ENCODE results near the gene CIAO3. TPM values are rescaled to one million over a fixed set of nuclear protein-coding genes. Genes with fewer than 3 reads are reported as not detected.
"Not testable (repeated sequence)": the region's sequence is repeated elsewhere in the genome, so short reads cannot be mapped to it uniquely, and the experiment has no call there.

Gene CIAO3
- polyA plus RNA-seq, 1 donor from 2014 or later = 57.8 TPM

DNA sequence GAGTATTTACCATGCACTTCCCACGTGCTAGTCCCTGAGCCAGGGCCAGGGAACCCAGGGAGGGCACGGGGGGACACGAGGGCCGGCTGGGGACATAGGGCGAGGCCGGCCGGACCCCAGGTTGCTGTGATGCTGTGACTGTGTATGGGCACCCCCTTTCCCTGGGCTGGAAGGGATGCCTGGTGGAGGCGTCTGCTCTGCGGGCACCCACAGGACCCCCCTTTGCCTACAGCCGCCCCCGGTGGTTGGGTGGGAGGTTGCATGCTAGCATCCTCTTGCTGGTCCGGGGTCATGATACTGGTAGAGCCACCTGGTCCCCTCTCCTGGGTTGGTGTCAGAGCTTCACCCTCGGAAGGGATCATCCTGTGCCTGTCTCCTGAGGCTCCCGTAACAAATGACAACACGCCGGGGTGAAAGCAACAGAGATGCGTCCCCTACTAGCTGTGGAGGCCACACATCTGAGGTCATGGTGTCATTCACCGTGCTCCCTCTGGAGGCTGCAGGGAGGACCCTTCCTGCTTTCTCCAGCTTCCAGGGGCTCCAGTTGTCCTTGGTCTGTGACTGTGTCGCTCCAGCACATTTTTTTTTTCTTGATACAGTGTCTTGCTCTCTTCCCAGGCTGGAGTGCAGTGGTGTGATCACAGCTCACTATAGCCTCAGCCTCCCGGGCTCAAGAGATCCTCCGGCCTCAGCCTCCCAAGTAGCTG is 3.1 kb upstream of the CIAO3 start:
- no peak overlapping the region for H3K9ac ChIP-seq (ENCODE audit: low read length)
- no peak for TF ChIP-seq RAD21 (conservative IDR thresholded peaks at IDR 0.05)
- TF ChIP-seq, protein P1, sequence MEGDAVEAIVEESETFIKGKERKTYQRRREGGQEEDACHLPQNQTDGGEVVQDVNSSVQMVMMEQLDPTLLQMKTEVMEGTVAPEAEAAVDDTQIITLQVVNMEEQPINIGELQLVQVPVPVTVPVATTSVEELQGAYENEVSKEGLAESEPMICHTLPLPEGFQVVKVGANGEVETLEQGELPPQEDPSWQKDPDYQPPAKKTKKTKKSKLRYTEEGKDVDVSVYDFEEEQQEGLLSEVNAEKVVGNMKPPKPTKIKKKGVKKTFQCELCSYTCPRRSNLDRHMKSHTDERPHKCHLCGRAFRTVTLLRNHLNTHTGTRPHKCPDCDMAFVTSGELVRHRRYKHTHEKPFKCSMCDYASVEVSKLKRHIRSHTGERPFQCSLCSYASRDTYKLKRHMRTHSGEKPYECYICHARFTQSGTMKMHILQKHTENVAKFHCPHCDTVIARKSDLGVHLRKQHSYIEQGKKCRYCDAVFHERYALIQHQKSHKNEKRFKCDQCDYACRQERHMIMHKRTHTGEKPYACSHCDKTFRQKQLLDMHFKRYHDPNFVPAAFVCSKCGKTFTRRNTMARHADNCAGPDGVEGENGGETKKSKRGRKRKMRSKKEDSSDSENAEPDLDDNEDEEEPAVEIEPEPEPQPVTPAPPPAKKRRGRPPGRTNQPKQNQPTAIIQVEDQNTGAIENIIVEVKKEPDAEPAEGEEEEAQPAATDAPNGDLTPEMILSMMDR (IDR thresholded peaks at IDR 0.05; ENCODE audit: poor library complexity, severe bottlenecking) = peak; percentile 14
- H3K79me2 ChIP-seq (replicated peaks; ENCODE audit: insufficient read depth, low read length) = peaks cover 5% of the 10 kb centered on the region
- no peak overlapping the region for H3K4me3 ChIP-seq (ENCODE audit: low read length)
- H3K27ac ChIP-seq (ENCODE audit: low read length) = no peak overlapping the region
- H3K4me2 ChIP-seq (ENCODE audit: low read length) = no peak overlapping the region
- H4K20me1 ChIP-seq (ENCODE audit: insufficient read depth) = no peaks in the 10 kb centered on the region
- no peaks in the 10 kb centered on the region for H3K27me3 ChIP-seq (ENCODE audit: insufficient read depth, low read depth, low read length)
- no peaks in the 10 kb centered on the region for H3K9me3 ChIP-seq (ENCODE audit: low read length)
- H3F3A ChIP-seq (ENCODE audit: insufficient read depth, low read length, poor library complexity, severe bottlenecking) = no peaks in the 10 kb centered on the region
- H3K36me3 ChIP-seq (ENCODE audit: insufficient read depth, low read length) = no peaks in the 10 kb centered on the region
- no peaks in the 10 kb centered on the region for H3K9me2 ChIP-seq (ENCODE audit: insufficient read depth, low read length)
- no peak overlapping the region for H2AFZ ChIP-seq (ENCODE audit: low read depth, low read length)

DNA sequence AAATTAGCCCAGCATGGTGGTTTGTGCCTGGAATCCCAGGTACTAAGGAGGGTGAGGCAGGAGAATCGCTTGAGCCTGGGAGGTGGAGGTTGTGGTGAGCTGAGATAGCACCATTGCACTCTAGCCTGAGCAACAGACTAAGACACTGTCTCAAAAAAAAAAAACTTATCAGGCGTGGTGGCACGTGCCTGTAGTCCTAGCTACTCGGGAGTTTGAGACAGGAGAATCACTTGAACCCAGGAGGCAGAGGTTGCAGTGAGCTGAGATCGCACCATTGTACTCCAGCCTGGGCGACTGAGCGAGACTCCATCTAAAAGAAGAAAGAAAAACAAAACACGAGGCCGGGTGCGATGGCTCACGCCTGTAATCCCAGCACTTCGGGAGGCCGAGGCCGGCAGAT is 2.1 kb upstream of the CIAO3 start:
- not testable (repeated sequence) for H3K27me3 ChIP-seq (ENCODE audit: insufficient read depth, low read depth, low read length); H3K27ac ChIP-seq (ENCODE audit: low read length); H3F3A ChIP-seq (ENCODE audit: insufficient read depth, low read length, poor library complexity, severe bottlenecking)

DNA sequence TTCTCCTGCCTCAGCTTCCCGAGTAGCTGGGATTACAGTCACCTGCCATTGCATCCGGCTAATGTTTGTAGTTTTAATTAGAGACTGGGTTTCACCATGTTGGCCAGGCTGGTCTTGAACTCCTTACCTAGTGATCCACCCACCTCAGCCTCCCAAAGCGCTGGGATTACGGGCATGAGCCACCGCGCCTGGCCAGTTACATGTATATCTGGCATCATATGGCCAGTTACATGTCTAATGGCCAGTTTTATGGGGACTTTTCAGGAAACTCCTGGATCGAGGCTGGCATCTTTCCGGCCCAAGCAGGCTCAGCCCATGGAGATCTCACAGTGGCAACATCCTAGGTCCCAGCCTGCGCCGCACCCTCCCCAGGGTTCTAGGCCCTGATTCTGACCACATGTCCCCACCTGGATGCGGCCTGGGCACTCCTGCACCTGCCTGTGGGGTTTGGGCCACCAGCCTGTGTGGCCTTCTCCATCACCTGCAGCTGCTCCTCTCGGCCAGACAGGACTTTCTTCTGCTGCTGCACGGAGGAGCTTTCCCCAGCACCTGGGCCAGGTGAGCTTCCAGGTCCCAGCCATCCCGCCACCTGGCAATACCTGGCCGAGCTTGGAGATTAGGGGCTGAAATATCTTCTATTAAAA is 1.3 kb upstream of the CIAO3 start:
- H2AFZ ChIP-seq (ENCODE audit: low read depth, low read length) = no peak overlapping the region
- TF ChIP-seq, protein P2, sequence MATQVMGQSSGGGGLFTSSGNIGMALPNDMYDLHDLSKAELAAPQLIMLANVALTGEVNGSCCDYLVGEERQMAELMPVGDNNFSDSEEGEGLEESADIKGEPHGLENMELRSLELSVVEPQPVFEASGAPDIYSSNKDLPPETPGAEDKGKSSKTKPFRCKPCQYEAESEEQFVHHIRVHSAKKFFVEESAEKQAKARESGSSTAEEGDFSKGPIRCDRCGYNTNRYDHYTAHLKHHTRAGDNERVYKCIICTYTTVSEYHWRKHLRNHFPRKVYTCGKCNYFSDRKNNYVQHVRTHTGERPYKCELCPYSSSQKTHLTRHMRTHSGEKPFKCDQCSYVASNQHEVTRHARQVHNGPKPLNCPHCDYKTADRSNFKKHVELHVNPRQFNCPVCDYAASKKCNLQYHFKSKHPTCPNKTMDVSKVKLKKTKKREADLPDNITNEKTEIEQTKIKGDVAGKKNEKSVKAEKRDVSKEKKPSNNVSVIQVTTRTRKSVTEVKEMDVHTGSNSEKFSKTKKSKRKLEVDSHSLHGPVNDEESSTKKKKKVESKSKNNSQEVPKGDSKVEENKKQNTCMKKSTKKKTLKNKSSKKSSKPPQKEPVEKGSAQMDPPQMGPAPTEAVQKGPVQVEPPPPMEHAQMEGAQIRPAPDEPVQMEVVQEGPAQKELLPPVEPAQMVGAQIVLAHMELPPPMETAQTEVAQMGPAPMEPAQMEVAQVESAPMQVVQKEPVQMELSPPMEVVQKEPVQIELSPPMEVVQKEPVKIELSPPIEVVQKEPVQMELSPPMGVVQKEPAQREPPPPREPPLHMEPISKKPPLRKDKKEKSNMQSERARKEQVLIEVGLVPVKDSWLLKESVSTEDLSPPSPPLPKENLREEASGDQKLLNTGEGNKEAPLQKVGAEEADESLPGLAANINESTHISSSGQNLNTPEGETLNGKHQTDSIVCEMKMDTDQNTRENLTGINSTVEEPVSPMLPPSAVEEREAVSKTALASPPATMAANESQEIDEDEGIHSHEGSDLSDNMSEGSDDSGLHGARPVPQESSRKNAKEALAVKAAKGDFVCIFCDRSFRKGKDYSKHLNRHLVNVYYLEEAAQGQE (IDR thresholded peaks at IDR 0.05; ENCODE audit: borderline replicate concordance) = no peak
- TF ChIP-seq, protein P1 (IDR thresholded peaks at IDR 0.05; ENCODE audit: poor library complexity, severe bottlenecking) = no peak
- TF ChIP-seq TAF1 (IDR thresholded peaks at IDR 0.05; ENCODE audit: low read depth) = no peak
- TF ChIP-seq EZH2 (IDR thresholded peaks at IDR 0.05; ENCODE audit: borderline replicate concordance, insufficient read depth, low read length, poor library complexity, severe bottlenecking) = no peak
- no peak for TF ChIP-seq EP300 (conservative IDR thresholded peaks at IDR 0.05; ENCODE audit: poor library complexity, severe bottlenecking)
- TF ChIP-seq MXI1 (conservative IDR thresholded peaks at IDR 0.05; ENCODE audit: poor library complexity, severe bottlenecking) = no peak
- TF ChIP-seq SMC3 (conservative IDR thresholded peaks at IDR 0.05; ENCODE audit: poor library complexity) = no peak
- TF ChIP-seq POLR2AphosphoS5 (IDR thresholded peaks at IDR 0.05) = no peak
- no peak for TF ChIP-seq RAD21 (conservative IDR thresholded peaks at IDR 0.05)
- H3K27me3 ChIP-seq (ENCODE audit: insufficient read depth, low read depth, low read length) = no peaks in the 10 kb centered on the region
- no peaks in the 10 kb centered on the region for H3F3A ChIP-seq (ENCODE audit: insufficient read depth, low read length, poor library complexity, severe bottlenecking)
- H3K4me2 ChIP-seq (ENCODE audit: low read length) = no peak overlapping the region
- H4K20me1 ChIP-seq (ENCODE audit: insufficient read depth) = no peaks in the 10 kb centered on the region
- H3K4me3 ChIP-seq (ENCODE audit: low read length) = no peak overlapping the region
- H3K9ac ChIP-seq (ENCODE audit: low read length) = no peak overlapping the region
- H3K27ac ChIP-seq (ENCODE audit: low read length) = no peak overlapping the region
- H3K9me3 ChIP-seq (ENCODE audit: low read length) = no peaks in the 10 kb centered on the region
- no peaks in the 10 kb centered on the region for H3K9me2 ChIP-seq (ENCODE audit: insufficient read depth, low read length)
- H3K79me2 ChIP-seq (replicated peaks; ENCODE audit: insufficient read depth, low read length) = peaks cover 5% of the 10 kb centered on the region
- no peaks in the 10 kb centered on the region for H3K36me3 ChIP-seq (ENCODE audit: insufficient read depth, low read length)

More for the DNA sequence above, 2.1 kb upstream of the CIAO3 start:
- H3K79me2 ChIP-seq (replicated peaks; ENCODE audit: insufficient read depth, low read length); H3K9me2 ChIP-seq (ENCODE audit: insufficient read depth, low read length); H3K4me2 ChIP-seq (ENCODE audit: low read length); H3K9me3 ChIP-seq (ENCODE audit: low read length); H4K20me1 ChIP-seq (ENCODE audit: insufficient read depth); H3K36me3 ChIP-seq (ENCODE audit: insufficient read depth, low read length); H2AFZ ChIP-seq (ENCODE audit: low read depth, low read length); H3K4me3 ChIP-seq (ENCODE audit: low read length); H3K9ac ChIP-seq (ENCODE audit: low read length): not testable (repeated sequence)
